GM20000 (cell line): Measurements from ENCODE around the gene DSCAML1.

Experiments
- DNase-seq: peaks from one replicate; pipeline ENCODE4 v3.0.0; 2012; ENCODE audit warnings: low spot score
- TF ChIP-seq, protein P1 (sequence below): IDR thresholded peaks from 2 replicates; pipeline ENCODE4 v1.5.1; 2012; ENCODE audit warnings: mild to moderate bottlenecking, control low read depth; ENCODE audit errors: extremely low read depth, missing control alignments

DSCAML1 gene

DNA sequence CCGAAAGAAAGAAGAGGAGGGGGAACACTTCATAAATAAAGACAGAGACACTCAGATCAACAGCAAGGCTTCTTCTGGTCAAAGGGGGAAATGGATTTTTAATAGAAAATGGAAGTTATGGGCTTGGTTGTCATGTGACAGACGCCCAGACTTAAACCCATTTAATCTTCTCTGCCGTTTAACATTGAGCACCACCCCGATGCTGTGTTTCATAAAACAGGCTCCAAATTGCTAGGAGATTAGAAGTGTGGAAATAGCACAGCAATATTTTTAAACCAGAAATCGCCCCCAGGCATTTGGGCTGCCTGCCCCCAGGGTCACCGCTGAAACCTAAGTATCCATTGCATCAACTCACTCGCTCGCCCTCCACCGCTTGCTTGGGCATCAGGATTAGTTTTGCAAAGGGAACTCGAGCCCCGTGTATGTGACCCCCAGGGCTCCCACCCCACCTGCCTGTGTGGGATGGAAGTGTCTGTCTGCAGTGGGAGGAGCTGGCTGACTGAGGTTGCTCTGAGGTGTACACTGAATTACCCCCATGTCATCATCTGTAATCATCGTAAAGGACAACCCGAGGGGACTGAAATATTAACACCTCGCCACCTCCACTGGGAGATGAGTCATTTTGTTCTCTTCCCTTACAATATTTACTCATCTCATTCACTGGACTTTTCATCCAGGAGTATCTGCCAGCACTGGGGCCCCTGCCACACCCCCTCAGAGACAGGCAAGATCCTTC is 10.7 kb downstream of the DSCAML1 start:
- TF ChIP-seq, protein P1, sequence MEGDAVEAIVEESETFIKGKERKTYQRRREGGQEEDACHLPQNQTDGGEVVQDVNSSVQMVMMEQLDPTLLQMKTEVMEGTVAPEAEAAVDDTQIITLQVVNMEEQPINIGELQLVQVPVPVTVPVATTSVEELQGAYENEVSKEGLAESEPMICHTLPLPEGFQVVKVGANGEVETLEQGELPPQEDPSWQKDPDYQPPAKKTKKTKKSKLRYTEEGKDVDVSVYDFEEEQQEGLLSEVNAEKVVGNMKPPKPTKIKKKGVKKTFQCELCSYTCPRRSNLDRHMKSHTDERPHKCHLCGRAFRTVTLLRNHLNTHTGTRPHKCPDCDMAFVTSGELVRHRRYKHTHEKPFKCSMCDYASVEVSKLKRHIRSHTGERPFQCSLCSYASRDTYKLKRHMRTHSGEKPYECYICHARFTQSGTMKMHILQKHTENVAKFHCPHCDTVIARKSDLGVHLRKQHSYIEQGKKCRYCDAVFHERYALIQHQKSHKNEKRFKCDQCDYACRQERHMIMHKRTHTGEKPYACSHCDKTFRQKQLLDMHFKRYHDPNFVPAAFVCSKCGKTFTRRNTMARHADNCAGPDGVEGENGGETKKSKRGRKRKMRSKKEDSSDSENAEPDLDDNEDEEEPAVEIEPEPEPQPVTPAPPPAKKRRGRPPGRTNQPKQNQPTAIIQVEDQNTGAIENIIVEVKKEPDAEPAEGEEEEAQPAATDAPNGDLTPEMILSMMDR, result no peak
- no peak for DNase-seq

DNA sequence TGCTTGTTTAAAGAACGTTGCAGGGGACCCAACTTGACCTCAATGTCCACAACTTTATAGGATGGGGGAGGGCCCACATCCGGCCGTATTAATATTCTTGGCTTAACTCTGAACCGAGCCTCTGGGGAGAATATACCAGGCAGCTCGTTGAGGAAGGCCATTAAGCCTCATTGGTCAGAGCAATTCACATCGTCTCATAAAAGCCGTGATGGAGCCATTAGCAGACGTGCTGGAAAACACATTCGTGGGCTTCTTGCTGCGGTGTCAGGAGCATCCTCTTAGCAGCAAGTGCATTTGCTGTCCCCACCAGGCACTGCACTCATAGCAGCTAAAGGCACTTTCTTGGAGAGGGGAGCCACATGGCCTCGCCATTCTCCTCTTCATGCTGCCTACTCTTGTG is 14.9 kb downstream of the DSCAML1 start:
- no peak for DNase-seq
- TF ChIP-seq, protein P1, result no peak

DNA sequence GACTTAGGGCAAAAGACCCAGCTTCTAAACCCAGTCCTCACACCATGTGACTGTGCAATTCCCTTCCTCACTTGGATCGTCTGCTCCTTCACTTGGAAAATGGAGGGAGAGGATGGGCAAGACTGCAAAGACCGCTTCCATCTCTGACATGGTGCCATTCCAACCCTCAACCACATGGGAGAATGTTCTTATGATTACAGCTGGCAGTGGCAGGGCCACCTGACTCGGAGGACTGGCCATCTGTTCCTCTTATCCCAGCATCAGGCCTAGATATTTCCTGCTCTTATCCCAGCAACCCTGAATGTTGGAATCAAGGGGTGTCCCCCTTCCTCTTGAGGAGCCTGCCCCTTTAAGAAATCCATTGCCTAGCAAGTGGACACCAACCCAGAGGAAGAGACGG is 15.4 kb downstream of the DSCAML1 start:
- DNase-seq, result no peak
- TF ChIP-seq, protein P1, result no peak

- TF ChIP-seq, protein P1, result no peak
- DNase-seq, result no peak
Measured at GRCh38 chr11:117780456-117780855, 16.6 kb downstream of the DSCAML1 start.

DNA sequence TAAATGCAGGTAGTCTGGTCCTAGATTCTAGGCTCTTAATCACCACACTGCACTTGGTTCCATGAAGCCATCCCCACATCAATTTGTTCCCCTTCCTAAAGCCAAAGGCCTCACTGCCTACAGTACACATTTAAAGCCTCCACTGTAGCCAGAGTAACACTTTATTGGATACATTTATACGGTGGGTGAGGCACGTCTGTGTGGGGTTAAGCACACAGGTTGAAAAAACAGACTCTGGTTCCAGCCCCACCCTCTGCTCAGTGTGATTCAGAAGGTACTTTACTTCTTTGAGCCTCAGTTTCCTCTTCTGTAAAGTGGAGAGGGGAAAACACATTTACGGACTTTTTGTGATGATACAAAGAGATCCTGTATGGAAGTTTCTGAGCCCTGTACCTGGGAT is 22.5 kb downstream of the DSCAML1 start:
- no peak for DNase-seq
- TF ChIP-seq, protein P1, result no peak

- TF ChIP-seq, protein P1, result no peak
Measured at GRCh38 chr11:117772360-117772759, 24.7 kb downstream of the DSCAML1 start.

DNA sequence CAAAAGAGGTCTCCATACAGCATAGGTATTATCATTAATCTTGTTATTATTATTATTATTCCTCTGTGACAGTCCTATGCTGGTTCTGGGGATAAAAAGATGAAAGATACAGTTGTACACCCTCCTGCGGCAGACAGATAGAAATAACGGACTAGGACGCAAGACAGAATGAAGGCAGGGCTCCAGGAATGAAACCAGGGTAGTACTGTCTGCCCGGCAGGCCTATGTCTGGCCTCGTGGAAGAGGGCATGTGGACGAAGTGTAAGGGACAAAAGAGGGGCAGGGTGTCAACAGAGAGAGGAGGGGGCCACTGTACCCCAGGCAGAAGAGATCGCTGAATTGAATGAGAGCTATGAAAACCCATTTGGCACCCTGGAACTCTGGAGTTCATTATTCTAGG is 25.2 kb downstream of the DSCAML1 start:
- no peak for DNase-seq
- TF ChIP-seq, protein P1, result no peak

More at GRCh38 chr11:117772360-117772759, 24.7 kb downstream of the DSCAML1 start:
- no peak for DNase-seq
